Stimulated activated CD8-positive, alpha-beta memory T cell treated with anti-CD3 and anti-CD28 coated beads, Interleukin-12 subunit alpha, Interleukin-12 subunit beta, amount 100 ng/mL, for 4 hours (primary cell): ENCODE data around the gene XCL1.

Source experiments
- DNase-seq: peaks from one replicate; pipeline ENCODE4 v3.0.0-alpha.2; 2020; ENCODE audit warnings: low read depth

The XCL1 gene

DNA sequence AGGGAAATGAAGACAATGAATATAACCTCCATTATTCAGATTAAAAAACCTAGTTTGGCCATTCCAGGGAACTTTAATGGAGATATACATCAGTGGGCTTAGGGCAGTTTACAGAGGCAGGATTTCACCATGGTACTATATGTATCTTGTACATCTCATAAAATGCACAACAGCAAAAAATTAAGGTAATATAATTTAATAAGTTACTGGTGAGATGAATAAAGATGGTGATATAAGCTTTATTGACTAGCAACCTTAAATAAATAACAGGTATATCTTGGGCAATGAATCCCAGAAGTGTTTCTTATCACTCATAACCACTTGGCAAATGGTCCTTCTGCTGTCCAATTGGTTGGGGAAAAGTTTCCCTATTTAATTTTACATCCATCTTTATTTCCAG is 29.0 kb downstream of the XCL1 start:
- no peak for DNase-seq

DNA sequence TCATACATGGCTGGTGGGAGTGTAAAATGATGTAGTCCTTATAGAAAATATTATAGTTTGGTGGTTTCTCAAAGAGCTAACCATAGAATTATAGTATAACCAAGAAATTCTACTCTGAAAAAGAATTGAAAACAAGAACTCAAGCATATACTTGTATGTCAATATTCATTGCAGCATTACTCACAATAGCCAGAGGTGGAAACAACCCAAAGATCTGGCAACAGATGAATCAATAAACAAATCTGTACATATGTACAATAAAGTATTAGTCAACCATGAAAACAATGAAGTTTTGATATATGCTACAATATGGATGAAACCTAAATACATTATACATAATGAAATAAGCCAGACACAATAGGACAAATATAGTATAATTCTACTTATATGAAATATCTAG is 29.7 kb downstream of the XCL1 start:
- DNase-seq = no peak

DNA sequence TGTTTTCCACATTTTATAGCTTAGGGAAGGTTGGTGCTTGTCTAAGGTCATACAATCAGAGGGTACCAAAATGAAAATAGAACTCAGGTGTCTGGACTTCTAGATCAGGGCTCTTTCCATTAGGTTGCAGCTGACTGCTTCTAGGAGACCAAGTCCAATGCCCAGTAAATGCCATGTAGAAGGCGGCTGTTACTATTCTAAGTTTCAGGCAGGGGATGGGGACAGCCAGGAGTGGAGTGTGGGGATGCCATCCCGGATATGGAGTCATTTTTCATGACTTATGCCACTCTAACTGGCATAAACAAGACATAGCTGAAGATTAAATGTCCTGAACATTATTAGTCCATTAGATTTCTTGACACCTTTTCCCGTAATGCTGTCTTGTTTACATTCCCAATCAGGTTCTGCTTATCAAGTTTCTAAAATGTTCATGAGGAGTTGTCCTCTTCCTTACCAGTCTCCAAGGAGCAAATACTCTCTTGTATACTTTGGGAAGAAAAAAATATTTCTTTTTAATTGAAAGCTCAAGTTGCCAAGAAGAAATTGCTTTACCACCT is 31.5 kb downstream of the XCL1 start:
- no peak for DNase-seq

DNA sequence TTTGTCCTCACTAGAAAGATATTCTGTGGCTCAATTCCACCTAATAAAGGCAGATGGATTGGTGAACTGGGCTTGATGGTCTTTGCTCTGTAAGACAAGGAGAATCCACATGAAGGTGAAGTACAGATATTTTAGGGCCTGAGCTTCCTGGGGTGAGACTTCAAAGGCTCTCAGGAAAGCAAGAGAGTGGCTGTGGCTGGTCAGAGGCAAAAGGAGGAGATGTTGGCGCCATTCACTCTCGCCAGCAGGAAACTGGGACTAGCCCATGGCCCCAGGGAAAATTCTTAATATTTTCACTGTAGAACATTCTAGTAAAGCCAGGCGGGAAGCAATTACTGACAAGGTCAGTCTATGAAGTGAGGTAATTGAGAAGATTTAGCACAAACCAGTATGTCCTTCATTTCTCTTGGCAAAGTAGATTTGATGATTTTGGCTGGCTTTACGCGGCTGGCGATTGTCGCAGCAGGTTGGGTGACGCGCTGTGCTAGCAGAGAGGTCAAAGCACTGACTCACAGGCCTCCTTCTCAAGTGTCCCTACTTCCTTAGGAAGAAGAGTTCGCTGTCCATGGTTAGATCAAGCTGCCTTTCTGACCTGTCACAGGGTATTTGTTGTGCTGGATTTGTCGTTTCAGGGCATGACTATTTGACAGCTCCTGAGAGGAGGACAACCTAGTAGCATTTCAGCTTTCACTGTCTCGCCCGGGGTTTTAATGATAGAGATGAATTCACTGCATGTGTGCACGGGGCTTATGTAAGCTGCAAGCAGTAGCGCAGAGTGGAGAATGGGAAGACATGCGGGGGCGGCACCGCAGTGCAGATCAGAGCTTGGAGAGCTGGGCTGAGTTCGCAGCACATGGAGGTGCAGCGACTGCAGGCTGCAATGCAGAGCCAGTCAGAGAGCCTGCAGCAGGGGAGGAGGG is 32.7 kb downstream of the XCL1 start:
- DNase-seq = no peak

DNA sequence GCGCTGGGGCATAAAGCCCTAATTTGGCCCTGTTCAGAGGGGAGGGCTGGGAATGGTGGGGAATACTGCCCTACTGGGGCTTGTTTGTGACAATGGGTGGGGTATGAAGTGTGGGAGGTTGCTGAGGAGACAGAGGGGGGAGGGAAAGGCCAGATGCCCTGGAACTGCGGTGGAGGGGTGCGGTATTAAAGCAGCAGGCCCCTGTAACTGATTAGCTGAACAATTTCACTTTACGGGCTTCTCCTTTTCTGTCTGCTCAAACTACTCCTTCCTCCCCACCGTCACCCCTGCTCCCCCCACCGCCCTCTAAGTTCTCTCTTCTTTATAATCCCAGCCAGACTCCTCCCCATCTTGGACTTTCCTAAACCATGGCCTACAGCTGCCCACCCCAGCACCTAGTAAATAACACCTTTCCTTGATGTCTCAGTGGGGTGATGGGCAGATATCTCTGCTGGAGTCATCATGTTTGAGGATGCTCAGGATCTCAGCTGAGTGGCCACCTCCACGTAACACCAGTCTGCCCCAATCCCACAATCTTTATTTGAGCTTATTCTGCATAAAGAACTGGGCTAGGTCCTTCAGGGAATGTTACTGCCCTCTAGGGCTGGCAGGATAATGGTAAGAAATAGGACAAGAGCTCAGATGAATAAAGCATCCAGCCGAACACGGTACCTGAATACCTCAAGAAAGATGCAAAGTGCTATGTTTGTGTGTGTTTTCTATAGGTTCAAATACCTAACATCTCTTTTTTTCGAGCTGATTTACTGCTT is 33.5 kb downstream of the XCL1 start:
- no peak for DNase-seq

DNA sequence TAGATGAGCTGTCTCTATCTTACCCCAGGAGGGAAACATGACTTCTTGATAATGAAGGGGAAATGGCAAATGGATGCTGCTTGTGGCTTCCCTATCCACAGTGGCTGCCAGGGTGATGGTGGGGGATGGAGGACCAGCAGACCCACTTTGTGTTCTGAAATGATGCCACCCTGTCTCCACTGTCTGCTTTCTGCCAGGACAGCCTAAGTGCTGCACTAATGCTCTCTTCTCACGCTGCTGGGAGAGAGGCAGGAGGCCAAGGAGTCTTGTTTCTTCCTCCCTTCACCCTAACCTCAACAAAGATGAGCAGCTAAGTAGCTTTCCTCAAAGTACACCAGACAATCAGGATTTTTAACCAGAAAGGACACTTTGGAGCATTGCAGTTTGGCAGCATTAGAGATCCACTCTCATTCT is 36.6 kb downstream of the XCL1 start:
- DNase-seq = no peak

DNA sequence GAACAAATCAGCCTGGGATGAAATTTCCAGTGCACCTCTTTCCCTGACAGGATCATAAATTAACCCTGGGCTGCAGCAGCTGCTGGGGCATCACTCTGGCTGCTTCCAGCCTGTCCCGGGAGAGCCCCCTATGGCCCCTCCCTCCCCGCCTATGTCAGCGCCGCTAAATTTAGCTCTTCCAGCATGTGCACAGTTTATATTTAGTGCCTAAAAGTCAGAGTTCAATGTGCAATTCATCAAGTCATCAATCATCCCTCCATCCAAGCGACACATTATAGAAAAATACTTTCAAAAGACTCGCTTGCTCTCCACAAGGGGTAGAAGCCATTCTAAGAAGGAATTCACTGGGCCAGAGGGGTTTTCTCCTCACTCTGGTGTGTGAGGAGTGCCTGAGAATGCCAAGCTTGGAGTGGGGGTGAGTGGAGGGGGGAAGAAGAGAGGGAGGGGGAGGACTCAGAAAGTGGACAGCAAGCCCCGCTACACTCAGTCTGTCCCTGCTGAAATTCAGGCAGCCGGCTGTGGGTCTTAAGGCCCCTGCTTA is 37.4 kb downstream of the XCL1 start:
- no peak for DNase-seq

DNA sequence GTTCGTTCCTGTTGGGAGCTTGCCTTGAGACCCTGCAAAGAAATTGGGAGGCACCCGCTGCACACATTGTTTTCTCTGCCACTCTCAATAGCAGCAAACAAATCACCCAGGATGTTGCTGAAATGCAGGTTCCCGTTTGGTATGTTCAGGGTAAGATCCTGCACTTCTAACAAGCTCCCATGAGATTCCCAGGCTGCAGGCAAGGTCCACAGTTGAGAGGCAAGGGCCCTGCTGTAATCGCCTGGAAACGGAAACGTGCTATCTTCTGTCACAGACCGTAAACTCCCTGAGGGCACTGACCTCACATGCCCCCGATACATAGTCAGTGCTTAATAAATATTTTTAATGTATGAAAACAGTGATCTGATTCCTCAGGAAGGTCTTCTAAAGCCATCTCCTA is 37.8 kb downstream of the XCL1 start:
- no peak for DNase-seq

DNA sequence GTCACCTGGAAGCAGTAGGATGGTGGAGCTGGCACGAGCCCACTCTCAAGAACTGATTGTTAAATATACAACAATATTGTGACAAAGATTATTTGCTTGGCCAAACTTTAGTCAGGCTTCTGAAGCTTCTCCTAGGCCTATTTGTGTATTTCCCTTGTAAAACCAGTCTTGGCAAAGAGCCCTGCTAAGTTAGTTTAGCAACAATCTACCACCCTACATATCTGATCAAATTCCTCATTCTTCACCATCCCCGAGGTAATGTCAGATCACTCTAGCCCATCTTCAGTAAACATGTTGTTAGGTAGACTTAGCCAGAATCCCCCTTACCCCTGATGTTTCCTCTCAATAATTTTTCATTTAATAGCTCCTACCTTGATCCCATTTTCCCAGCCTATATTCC is 39.6 kb downstream of the XCL1 start:
- no peak for DNase-seq

DNA sequence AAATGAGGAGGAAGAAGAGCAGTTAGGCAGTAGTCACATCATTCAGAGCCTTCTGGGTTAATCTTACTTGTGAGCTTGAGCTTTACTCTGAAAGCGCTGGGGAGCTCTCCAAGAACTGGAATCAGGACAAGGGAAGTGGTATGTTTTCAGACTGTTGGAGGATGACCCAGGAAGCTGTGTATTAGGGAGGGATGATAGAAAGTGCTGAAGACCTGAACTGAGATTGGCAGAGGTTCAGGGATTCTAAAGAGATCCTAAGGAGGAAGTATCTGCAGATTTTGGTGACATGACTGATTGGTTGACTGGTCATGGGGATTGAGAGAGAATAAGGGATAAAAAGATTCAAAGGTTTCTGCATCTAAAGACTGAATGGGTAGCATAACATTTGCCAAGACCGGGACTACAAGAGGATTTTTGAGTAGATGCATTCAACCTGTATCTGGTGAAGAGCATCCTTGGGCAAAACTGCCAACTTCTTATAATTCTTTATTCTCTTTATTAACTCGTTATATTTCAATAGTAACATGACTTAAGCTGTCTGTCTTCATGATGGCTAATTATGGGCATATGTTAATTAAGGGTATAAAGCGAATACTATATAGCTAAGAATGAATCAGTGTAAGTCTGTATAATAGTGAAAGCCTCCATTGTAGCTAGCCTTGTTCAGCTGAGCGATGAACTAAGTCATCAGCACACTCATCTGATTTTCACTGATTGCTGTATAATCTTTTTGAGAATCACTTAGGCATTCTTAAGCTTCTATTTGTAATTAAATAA is 41.8 kb downstream of the XCL1 start:
- no peak for DNase-seq

DNA sequence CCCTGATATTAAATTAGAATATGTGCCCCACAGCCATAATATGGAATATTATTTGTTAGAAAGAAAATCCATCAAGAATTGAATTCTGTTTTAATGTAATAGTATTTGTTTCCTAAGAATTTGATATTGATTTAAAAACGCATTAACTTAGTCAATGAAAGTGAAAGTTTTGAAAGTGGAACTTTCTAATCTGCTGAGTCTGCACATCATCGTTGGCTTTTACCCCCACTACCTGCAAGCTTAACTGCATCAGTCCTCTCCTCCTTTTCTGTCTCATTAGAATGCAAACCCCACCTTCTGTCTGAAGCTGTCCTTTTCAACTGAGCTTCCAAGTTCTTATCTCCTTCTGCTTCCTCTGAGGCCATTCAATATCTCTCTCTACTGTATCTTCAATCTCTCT is 42.5 kb downstream of the XCL1 start:
- DNase-seq = no peak

DNA sequence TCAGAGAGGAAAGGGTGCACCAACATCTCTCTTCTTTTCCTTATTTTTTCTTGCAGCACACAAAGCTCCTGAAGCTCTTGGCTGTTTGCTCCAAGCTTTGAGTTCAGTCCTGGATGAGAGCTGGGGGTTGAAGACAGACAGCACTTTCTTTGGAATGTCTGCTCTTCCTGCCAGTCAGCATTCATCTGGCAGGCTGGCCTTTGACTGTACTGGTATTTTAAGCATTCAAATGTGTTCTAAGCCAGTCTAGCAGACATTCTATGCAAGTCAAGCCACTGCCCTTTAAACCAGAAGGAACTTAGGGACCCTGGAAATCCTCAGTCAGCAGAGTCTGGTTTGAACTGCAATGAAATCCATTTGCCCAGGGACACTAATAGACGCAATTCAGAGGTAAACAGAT is 45.0 kb downstream of the XCL1 start:
- no peak for DNase-seq

DNA sequence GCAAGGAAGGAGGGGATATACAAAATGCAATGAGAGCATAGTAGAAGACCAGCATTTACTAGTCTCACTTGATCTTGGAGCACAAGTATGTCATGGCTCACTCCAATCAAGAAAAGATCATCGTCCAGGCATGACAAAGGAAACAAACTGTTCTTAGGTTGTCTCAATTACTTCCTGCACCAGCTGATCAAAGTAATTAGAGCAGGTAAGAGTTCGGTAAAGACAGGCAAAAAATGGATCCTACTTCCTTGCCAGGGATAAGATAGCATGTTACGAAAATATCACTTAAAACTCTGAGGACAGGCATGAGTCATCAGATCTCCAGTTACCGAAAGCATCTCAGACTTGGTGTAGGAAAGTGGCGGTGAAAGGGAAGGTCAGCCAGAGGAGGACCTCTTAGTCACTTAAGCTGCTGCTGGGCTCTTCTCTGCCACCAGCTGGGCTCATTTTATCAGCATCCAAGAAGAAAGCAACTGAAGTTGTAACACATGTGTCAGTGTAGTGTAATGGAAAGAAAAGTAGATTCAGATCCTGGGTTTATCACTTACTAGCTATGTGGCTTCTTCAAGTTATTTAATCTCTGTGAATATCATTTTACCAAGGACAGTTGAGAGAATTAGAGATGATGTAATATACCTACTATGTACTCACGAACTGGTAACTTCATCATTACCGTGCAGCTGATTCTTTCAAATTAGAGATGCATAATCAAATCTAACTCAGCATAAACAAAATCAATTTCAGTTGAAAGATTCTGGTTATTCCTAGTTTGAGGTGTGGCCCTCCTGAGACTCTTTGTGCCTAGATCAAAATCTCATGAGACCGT is 46.8 kb downstream of the XCL1 start:
- DNase-seq = no peak

DNA sequence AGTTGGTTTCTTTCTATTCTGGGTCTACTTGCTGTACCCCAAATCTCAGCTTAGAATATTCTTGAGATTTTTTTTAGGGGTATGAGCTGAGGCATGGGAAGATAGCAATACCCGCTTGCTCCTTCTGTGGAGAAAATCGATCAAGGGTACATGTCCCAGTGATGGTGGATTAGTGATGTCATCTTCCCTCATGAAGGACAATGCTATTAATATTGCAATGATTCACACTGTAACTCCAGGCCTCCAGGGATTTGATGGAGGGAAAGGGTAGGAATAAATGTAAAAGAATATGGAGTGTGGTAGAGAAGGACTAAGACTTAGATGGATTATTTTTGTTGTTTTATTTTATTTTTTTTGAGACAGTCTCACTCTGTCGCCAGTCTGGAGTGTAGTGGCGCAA is 47.4 kb downstream of the XCL1 start:
- DNase-seq = no peak

DNA sequence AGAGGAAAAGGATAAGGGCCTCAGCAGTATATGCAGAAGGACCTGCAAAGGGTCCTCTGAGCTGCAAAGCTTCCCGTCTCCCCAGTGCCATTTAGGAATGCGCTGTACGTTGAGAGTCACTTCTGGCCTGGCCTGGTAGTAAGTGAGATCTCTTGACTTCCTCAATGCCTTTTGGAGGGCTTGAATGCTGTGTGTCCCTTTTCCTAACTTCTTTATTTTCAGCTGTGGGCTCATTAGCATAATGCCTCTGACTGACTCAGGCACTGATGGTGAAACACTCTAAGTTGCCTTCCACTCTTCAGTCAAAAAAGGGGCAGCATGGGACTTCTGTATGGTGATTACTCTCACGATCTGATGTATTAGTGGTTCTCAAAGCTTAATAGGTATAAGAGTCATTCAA is 49.9 kb downstream of the XCL1 start:
- no peak for DNase-seq

DNA sequence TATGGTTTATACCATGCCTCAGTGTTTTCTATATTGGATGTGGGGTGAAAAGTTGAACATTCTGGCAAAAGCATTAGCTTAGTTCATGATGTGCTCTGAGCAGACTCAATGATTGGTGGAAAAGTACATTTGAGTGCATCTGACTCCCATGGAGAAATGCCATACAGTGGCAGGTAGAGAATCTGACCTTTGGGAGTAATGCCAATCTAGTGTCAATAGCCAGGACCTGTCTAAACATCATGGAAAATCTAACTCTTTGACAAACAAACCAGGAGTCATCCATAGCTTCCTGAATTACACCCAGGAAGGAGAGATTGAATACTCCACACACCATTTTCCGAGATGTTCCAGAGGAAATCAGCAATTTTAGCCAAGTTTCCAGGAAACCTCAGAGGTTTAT is 51.0 kb downstream of the XCL1 start:
- DNase-seq = no peak

DNA sequence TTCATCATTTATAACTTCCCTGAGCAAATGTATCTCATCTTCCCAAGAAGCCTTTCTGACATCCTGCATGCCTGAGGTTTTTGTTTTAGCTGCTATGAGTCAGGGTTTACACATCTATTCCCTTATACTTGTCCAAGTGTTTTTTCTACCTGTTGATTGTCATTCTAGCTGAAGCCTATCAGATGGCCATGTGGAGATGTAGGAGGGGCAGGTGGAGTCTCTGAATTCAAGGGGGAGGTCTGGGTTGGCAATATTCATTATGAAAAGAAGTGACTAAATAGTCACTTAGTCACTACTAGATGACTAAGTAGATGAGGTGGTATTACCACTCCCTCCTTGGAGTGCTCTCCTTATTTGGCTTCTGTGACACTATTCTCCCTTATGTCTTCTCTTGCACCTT is 52.4 kb downstream of the XCL1 start:
- no peak for DNase-seq

DNA sequence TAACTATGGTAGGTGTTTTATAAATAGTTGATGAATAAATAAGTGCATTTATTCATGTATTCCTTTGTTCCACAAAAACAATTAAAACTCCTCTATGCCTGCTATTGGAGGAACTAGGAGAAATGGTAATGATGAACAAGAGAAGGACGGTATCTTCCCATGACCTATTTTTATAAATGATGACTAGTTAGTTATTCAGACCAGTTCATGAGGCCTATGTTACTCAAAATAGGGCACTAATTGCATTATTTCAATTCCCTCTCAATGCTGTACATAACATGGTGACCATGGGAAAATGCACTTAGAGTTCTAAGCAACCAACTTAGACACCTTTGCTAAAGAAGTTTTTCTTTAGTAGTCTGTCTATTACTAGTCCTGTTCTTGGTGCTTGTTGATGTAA is 53.1 kb downstream of the XCL1 start:
- DNase-seq = no peak
